ACHN (cell line): ENCODE measurements around the gene ASB7.

Experiments
- DNase-seq: peaks from one replicate; pipeline ENCODE4 v3.0.0-alpha.2; 2015
- in situ Hi-C: cut with HindIII; loops from 2 replicates; pipeline ENCODE4 v1.10.0; 2017; ENCODE audit warnings: low sequenced_read_pairs, low pct_ligation_motif_present, low pct_unique_long_range_greater_than_20kb

Gene ASB7

DNA sequence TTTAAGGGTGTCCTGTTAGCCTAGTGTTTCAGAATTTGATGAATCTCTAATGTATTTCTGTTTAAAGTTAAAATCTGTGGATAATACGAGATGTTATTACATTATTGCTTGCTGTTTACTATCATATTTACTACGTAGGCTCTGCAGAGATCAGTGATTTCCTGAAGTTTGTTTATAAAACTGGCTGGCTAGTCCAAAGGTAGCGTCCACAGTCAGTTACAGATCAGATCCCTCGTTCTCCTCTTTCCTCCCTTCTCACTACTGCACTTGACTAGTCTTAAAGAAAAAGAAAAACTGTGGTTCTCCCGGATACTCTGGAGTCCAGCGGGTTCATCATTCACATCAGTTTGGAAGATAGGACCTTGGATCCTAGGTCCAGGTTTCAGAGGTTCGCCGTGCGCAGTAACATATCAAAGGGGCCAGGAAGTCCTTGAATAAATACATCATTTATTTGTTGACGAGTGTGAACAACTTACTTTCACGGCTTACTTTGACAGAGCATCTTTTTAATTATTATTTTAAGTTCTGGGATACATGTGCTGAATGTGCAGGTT, 35.9 kb downstream of the ASB7 start:
- no peak for DNase-seq
- in situ Hi-C loops = no loop called here

GRCh38 chr15:100642213-100642949, 40.0 kb downstream of the ASB7 start:
- in situ Hi-C loops = no loop called here
- no peak for DNase-seq

GRCh38 chr15:100642950-100643338, 40.6 kb downstream of the ASB7 start:
- in situ Hi-C loops = no loop called here
- no peak for DNase-seq

DNA sequence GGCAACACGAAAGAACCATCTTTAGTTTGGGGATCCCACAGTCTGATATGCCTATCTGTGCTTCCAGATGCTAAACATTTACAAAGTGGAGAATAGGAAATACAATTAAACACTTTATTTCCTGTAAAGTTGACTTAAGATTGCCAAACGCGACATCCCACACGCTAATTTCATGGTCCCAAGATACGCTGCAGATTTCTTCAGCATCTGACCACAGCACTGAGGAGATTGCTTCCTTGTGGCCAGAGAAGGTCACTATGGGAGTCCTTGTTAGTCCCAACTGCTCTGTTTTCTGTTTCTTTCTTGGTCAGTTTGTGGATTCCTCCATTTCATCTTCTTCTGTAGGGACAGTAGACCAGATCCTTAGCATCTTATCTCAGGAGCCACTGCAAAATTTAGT, 43.3 kb downstream of the ASB7 start:
- no peak for DNase-seq
- in situ Hi-C loops = no loop called here

GRCh38 chr15:100648951-100649350, 46.6 kb downstream of the ASB7 start:
- in situ Hi-C loops = no loop called here
- DNase-seq = no peak

DNA sequence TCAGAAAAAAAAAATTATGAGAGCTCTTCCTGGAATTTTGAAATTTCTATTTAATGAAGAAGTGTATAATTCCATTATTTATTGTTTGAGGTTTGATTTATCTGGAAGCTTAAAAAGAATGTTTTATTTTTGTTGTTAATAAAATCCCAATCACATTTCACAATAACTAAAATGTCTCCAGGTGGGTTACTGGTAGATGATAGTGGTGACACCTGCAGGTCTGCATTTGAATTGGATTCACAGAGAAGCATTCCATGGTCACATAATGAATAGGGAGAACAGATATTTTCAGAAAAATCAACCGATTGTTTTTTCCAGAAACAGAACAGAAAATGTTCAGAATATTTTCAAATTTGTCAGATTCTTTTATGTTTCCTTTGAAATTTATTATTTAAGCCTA, 48.3 kb downstream of the ASB7 start:
- DNase-seq = peak; percentile 7
- in situ Hi-C loops = no loop called here

GRCh38 chr15:100651253-100651652, 48.9 kb downstream of the ASB7 start:
- no peak for DNase-seq
- in situ Hi-C loops = no loop called here

GRCh38 chr15:100652116-100652515, 49.7 kb downstream of the ASB7 start:
- in situ Hi-C loops = no loop called here
- DNase-seq = no peak

GRCh38 chr15:100653608-100654007, 51.2 kb downstream of the ASB7 start:
- DNase-seq = no peak
- in situ Hi-C loops = no loop called here

GRCh38 chr15:100658895-100659294, 56.5 kb downstream of the ASB7 start:
- in situ Hi-C loops = no loop called here

DNA sequence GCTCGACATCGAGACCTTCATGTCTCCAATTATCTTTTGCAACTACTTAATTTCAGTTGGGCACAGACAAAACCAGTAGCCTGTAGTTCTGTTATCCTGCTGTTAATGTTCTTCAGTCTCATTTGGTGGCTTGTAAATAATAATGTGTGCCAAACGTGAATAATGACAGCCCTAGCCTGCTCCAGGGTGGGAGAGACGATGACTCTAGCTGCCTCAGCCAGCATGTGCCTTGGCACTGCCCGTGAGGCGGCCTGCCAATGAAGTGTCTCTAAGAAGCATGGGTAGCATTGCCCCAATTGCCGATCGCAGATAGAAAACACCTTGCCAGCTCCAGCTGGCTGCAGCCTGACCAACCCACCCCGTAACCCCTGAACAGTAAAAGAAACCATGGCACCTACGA, 58.8 kb downstream of the ASB7 start:
- DNase-seq = no peak
- in situ Hi-C loops = no loop called here

More at GRCh38 chr15:100658895-100659294, 56.5 kb downstream of the ASB7 start:
- DNase-seq = no peak

DNA sequence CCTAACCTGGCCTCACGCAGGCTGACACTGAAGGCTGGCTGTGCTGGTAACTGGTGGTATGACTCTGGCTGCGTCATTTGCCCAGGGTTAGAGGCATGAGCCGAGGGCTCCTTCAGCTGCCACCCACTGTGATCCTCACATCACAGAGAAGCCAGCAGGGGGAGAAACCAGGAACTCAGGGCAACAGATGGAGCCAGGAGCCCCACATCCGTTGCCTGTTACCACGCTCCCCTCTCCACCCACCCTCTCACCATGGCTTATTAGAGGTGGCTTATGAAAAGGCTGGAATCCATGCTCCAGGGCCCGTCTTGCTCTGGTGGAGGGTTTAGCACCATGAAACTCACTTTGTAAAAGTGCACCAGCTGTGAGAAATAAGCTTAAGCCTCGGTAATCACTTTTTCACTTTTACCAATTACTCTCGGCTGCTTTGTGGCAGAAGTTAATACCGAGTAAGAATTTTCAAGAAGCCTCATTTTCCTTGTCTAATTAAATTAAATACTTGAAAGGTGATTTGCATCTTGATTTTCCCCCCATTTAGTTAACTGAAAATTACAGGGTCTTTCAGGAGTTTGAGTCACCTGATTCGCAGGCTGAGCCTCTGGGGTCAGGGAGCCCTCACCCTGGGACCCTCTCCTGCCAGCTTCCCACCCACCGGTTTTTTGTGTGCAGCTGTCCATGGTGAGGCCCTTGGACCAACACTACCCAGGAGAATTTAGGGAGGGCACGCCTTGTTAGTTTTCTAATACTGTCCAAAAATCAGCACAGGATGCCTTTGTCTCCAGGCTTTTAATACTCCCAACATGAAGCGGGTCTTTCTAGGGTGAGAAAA, 60.9 kb downstream of the ASB7 start:
- in situ Hi-C loops = no loop called here
- peak; percentile 14 for DNase-seq

DNA sequence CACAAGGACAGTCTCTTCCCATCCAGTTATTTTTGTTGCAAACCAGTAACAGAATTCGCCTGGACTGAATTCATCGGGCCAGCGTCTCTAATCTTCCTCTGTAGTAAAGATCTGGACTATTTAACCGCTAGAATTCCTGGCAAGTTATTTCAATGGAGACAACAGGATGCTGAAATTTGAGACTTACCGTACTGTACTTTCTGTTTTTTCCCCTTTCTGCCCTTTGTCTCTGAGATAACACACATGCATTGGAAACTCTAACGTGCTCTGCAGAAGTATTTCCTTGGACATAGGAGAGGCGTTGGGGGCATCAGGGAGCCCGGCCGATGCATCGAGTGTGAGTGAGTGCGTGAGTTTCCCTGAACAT, 61.5 kb downstream of the ASB7 start:
- in situ Hi-C loops = no loop called here
- no peak for DNase-seq

DNA sequence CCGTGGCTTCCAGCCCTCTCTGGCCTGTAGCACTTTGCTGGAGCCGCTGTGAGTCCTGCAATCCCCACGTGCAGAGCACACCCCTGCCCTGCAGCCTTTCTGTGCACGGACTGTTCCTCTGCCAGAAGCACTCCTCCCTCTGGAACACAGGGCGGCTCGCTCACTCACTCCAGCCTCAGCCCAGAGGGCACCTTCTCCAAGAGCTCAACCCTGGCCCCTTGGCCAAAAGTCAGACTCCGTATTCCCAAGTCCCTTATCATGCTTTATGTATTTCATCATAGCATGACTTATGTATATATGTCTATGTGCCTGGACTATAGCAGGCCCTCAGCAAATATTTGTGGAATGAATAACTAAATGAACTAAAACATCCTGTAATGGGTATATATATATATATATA, 63.2 kb downstream of the ASB7 start:
- in situ Hi-C loops = no loop called here
- no peak for DNase-seq

GRCh38 chr15:100667405-100668347, 65.3 kb downstream of the ASB7 start:
- in situ Hi-C loops = no loop called here
- no peak for DNase-seq

DNA sequence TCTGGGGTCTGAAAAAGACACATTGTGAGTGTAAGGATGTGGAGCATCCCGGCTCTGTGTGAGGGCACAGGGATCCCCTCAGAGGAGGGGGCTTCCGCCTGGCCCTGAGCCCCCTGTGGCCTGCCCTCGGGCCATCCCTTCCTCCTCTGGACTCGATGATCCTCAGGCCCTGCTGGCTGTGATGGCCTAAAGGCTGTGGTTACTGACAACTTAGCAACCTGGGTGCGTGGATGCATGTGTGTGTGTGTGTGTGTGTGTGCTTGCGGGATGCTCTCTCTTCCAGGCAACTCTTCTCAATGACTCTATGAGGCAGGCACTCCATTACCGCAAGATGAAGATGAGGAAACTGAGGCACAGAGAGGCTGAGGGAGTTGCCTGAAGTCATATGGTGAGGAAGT, 66.0 kb downstream of the ASB7 start:
- in situ Hi-C loops = no loop called here

GRCh38 chr15:100669260-100669659, 66.9 kb downstream of the ASB7 start:
- DNase-seq = no peak
- in situ Hi-C loops = no loop called here

More for the DNA sequence above, 66.0 kb downstream of the ASB7 start:
- DNase-seq = no peak

GRCh38 chr15:100670505-100671021, 68.2 kb downstream of the ASB7 start:
- in situ Hi-C loops = no loop called here
- no peak for DNase-seq
